Mesodermal cell (in vitro differentiated cells): ENCODE data around the gene PRKACB.

Experiments
- H3K27ac ChIP-seq: 2 replicates; pipeline ENCODE4 v1.7.0; 2013; ENCODE audit warnings: mild to moderate bottlenecking, low read depth, low read length, moderate library complexity; ENCODE audit not compliant: severe bottlenecking
- H3K36me3 ChIP-seq: 2 replicates; pipeline ENCODE4 v1.7.1; 2013; ENCODE audit warnings: mild to moderate bottlenecking, low read length, moderate library complexity; ENCODE audit not compliant: control insufficient read depth, insufficient read depth
- H3K4me1 ChIP-seq: one replicate; pipeline ENCODE4 v1.7.1; 2013; ENCODE audit warnings: mild to moderate bottlenecking, low read length; ENCODE audit not compliant: insufficient read depth, control insufficient read depth, poor library complexity, severe bottlenecking
- H3K4me3 ChIP-seq: 2 replicates; pipeline ENCODE4 v1.7.0; 2013; ENCODE audit warnings: low read length, control low read depth, mild to moderate bottlenecking; ENCODE audit not compliant: insufficient read depth, poor library complexity, severe bottlenecking; ENCODE audit errors: extremely low read depth
- H3K9me3 ChIP-seq: 2 replicates; pipeline ENCODE4 v1.7.1; 2013; ENCODE audit warnings: mild to moderate bottlenecking, low read length, moderate library complexity; ENCODE audit not compliant: control insufficient read depth
- WGBS, 2 experiments: methylation state at CpG; one replicate each; pipeline ENCODE4 v1.1.5; 2013; ENCODE audit warnings: missing lambda C conversion rate in 2 of 2; ENCODE audit not compliant: insufficient coverage in 2 of 2; 5-methylcytosine and 5-hydroxymethylcytosine counted together

The PRKACB gene

DNA sequence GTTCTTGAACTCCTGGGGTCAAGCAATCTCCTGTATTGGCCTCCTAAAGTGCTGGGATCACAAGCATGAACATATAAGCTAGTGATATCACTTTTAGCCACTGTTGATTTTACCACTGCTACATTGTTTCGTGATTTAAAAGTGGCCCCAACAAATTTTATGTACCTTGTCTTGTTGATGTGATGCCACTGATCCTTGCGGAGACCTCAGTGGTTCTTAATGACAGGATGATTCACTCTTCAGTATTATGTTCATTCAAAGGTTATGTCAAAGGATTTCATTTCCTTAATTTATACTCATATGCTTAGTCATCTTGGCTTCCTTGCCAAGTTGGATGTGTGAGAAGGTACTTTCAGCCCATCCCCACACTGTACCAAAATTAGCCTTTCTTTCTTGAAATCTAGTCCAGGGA lies 12.1 kb downstream of the PRKACB start:
- H3K27ac ChIP-seq, result no peak overlapping the region
- 100% methylated on average over 1 of the region's 2 CpGs; no CpG with 5 or more reads in 1 of the 2 experiments for WGBS, 2 experiments
- H3K36me3 ChIP-seq, result no peaks in the 10 kb centered on the region
- no peak overlapping the region for H3K4me3 ChIP-seq
- H3K9me3 ChIP-seq, result no peaks in the 10 kb centered on the region
- H3K4me1 ChIP-seq, result no peaks in the 10 kb centered on the region

DNA sequence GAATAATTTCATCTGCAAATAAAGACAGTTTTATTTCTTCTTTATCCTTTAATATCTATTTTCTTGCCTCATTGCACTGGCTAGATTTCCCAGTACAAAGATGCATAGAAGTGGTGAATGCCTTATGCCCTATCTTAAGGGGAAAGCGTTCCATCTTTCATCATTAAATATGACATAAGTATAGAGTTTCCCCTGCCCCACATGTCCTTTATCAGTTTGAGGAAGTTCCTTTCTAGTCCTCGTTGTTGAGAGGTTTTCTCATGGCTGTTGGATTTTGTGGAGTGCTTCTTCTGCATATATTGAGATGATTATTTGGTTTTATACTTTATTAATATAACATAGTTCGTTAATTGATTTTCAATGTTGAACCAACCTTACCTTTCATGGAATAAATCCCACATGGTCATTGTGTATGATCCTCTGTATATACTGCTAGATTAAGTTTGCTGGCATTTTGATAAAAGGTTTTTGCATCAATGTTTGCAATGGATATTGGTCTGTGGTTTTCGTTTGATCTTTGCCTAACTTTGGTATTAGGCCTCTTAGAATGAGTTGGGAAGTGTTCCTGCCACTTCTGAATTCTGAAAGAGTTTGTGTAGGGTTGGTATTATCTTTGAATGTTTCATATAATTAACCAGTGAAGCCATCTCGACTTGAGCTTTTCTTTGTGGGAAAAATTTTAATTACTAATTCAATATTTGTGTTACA lies 15.6 kb downstream of the PRKACB start:
- no peaks in the 10 kb centered on the region for H3K4me1 ChIP-seq
- WGBS, 2 experiments, result 86% methylated on average over 1 of the region's 5 CpGs; no CpG with 5 or more reads in 1 of the 2 experiments
- no peak overlapping the region for H3K27ac ChIP-seq
- no peak overlapping the region for H3K4me3 ChIP-seq
- no peaks in the 10 kb centered on the region for H3K9me3 ChIP-seq
- no peaks in the 10 kb centered on the region for H3K36me3 ChIP-seq

DNA sequence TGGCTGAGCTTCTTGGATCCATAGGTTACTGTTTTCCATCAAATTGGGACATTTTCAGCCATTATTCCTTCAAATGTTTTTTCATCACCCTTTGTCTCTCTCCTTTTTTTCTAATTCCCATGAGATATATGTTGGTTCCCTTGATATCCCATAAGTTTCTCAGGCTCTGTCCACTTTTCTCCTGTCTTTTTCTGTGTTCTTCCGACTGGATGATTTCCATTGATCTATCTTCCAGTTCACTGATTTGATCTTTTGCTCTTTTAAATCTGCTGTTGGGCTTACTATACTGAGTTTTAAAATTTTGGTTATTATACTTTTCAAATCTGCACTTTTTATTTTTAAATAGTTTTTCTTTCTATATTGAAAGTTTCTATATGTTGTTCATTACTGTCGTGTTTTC lies 18.2 kb downstream of the PRKACB start:
- no CpG with 5 or more reads among the region's 2 CpGs for WGBS, 2 experiments
- no peak overlapping the region for H3K4me3 ChIP-seq
- no peaks in the 10 kb centered on the region for H3K36me3 ChIP-seq
- no peaks in the 10 kb centered on the region for H3K4me1 ChIP-seq
- no peaks in the 10 kb centered on the region for H3K9me3 ChIP-seq
- no peak overlapping the region for H3K27ac ChIP-seq

DNA sequence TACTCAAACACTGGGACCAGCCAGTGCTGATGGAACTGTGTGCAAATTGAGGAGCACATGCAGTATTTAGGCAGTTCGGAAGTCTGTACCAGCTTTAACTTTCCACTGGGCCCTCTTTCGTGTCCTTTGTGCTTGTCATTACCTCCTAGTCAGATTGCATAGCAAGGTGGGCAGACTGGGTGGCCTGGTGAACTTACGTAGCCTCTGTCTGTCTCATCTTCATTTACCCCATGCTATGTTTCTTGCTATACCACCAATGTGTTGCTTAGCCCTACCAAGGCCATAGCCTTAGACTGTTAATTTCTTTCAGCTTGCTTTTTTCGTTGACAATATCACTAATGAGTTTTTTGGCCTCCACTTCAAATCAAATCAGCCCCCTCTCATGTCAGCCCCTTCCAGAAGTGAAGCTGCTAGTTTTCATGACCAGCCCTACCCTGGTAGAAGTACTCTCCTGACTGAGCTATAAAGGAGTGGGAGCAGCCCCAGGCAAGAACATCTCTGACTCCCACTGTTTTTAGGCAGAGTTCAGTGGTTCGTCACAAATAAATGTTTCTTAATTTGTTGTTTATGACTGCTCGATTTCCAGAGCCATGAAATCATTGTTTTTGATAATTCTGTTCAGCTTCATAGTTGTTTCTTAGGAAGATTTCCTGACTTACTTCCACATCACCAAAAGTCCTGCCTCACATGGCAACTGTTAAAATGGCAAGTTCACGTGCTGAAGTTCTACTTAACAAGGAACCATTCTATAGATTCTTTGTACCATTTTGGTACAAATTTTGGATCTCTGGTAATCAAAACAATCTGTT lies 19.3 kb downstream of the PRKACB start:
- Histone ChIP-seq H3K4me1 (peaks cover 4% of the 10 kb centered on the region), H3K36me3 (no peaks in the 10 kb centered on the region), H3K9me3 (no peaks in the 10 kb centered on the region), H3K4me3 (no peak overlapping the region), H3K27ac (no peak overlapping the region)
- 94 to 96% methylated on average over 3 to 5 of the region's 7 CpGs for WGBS, 2 experiments

DNA sequence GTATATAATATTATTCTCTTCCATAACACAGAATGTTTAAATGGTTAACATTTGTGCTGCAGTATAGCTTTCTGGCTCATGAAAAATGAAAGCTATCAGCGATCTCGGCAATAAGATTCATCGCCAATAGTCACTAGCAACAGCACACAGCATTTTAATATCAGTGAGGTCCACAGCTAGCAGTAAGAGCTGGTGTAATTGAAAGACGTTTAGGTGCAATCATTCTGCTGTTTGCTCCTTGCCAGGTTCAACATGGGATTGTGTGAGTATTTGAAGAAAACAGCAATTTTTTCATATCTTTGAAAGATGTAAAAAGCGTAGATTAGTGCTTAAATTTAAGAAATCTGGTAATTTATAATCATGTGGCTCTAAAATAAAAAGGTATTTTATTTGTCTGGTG lies 20.1 kb downstream of the PRKACB start:
- Histone ChIP-seq H3K9me3 (no peaks in the 10 kb centered on the region), H3K4me3 (no peak overlapping the region), H3K4me1 (peaks cover 13% of the 10 kb centered on the region), H3K36me3 (no peaks in the 10 kb centered on the region), H3K27ac (peak overlapping the region; percentile 18)
- 97 to 100% methylated on average over 1 to 5 of the region's 5 CpGs for WGBS, 2 experiments

DNA sequence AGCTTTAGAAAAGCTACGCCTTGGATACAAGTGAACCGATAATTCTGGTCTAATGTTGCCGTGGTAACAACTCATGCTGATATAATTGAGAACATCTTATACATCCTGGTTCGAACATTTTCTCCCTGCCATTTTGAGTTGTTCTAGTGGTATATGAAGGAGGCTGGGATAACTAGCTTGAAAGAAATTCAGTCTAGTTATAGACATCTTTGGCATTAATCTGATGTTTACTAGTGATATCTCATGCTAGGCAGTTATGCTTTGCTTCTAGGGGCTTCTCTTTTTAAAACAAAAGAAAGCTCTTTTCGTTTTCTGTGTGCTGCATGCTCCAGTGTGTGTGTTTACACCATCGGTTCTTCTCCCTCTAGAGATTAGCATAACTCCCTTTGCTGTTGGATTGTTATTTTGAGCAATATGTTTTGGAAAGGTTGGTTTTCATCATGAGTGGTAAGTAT lies 20.5 kb downstream of the PRKACB start:
- Histone ChIP-seq H3K27ac (peak overlapping the region; percentile 18), H3K4me3 (no peak overlapping the region), H3K9me3 (no peaks in the 10 kb centered on the region), H3K36me3 (no peaks in the 10 kb centered on the region), H3K4me1 (peaks cover 15% of the 10 kb centered on the region)
- 80 to 90% methylated on average over 1 to 2 of the region's 6 CpGs for WGBS, 2 experiments

DNA sequence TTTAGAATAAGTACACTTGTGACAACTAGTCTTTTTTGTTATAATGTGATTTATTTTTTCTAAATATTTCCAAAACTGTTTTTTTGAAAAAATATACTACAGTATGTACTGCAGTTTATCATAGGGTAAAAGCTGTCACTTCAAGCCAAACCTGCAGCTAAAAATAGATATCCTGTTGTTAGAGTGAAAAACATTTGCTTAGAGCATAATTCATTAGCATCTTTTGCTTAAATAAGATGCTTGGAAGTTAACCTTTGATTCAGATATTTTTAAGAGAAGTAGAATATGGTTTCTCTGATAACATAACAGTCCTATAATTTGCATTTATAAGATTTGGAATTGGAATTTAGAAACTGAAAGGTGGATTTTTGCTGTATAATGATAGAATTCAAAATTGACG lies 21.5 kb downstream of the PRKACB start:
- Histone ChIP-seq H3K36me3 (no peaks in the 10 kb centered on the region), H3K4me1 (peaks cover 21% of the 10 kb centered on the region), H3K4me3 (no peak overlapping the region), H3K9me3 (no peaks in the 10 kb centered on the region), H3K27ac (no peak overlapping the region)
- no CpG with 5 or more reads among the region's 1 CpG for WGBS, 2 experiments

DNA sequence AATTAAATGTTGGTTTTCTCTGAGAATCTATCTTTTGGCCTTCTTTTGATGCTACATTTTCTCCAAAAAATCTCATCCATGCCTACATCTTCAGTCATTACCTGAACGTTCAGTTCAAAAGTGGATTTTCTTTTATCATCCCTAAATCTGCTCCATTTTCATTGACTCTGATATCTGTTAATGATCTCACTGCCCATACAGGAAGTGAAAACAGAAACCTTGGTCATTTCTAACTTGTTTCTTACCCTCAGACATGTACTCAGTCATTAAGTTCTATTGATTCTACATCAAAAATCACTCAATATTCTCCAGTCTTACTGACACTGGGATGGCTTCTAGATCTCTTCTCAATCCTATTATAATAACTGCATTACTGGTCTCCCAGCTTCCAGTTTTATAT lies 22.7 kb downstream of the PRKACB start:
- no peaks in the 10 kb centered on the region for H3K9me3 ChIP-seq
- H3K27ac ChIP-seq, result no peak overlapping the region
- 77 to 94% methylated on average over 1 of the region's 1 CpG for WGBS, 2 experiments
- H3K4me1 ChIP-seq, result peaks cover 21% of the 10 kb centered on the region
- H3K36me3 ChIP-seq, result no peaks in the 10 kb centered on the region
- no peak overlapping the region for H3K4me3 ChIP-seq

DNA sequence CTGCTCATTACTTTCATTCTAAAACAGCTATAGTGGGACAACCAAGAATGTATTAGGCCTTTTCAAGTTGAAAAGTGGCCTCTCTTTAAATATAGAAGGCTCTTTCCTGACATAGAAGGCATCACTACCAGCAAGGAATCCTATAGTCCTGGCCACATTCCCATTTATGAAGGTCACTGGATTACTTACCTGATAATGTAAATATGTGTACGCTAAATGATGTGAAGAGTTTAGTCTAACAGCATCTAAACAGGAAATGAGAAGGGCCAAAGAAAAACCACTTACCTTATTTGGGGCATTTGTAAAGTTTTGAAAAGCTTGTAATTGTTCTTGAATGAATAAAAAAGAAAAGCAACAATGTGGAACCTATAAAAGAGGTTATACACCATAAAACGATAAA lies 24.7 kb downstream of the PRKACB start:
- WGBS, 2 experiments, result 100% methylated on average over 1 of the region's 2 CpGs; no CpG with 5 or more reads in 1 of the 2 experiments
- no peak overlapping the region for H3K4me3 ChIP-seq
- H3K4me1 ChIP-seq, result peaks cover 23% of the 10 kb centered on the region
- no peaks in the 10 kb centered on the region for H3K36me3 ChIP-seq
- no peaks in the 10 kb centered on the region for H3K9me3 ChIP-seq
- H3K27ac ChIP-seq, result no peak overlapping the region

DNA sequence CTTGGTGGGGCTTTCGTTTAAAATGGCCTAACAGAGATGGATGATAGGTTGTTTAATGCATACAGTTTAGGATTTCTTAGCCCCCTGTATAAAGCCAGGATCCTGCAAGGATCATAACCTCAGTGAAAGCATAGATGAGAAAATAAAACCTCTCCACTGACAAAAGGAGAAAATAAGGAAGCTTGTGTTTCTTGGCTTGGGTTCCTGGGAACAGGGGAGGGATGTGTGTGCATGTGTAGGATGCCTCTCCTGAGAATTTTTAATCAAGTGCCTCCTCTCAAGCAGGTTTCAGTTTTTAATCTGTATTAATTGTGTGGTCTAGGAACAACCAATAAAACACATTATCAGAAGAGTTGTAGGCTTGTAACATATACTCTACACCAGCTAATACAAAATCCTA lies 26.1 kb downstream of the PRKACB start:
- no CpG with 5 or more reads among the region's 1 CpG for WGBS, 2 experiments
- Histone ChIP-seq H3K4me1 (peaks cover 31% of the 10 kb centered on the region), H3K36me3 (no peaks in the 10 kb centered on the region), H3K4me3 (no peak overlapping the region), H3K27ac (no peak overlapping the region), H3K9me3 (no peaks in the 10 kb centered on the region)

DNA sequence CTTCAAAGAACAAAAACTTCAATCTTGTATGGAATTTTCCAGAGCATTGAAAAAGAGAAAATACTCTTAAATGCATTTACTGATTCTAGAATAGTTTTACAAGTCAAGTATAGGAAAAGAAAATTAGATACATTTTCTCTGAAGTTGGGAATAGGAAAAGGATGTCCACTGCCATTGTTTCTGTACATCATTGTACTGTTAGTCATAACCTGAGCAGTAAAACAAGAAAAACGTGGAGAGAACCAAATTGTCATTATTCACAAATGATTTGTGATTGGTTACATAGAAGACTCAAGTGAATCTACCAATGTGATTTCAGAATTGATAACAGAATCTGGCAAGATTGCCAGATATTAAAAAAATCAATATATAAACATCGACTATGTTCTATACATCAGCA lies 27.4 kb downstream of the PRKACB start:
- no peaks in the 10 kb centered on the region for H3K9me3 ChIP-seq
- no peak overlapping the region for H3K4me3 ChIP-seq
- no CpG with 5 or more reads among the region's 2 CpGs for WGBS, 2 experiments
- no peak overlapping the region for H3K27ac ChIP-seq
- no peaks in the 10 kb centered on the region for H3K36me3 ChIP-seq
- peaks cover 31% of the 10 kb centered on the region for H3K4me1 ChIP-seq
